ENCODE results near the gene AGAP1.

The AGAP1 gene

GRCh38 chr2:235640377-235640776, 146.5 kb downstream of the AGAP1 start:
- no peak for DNase-seq

- DNase-seq: no peak
Observed at GRCh38 chr2:235640926-235641723, 147.3 kb downstream of the AGAP1 start.

- DNase-seq: no peak
Observed at GRCh38 chr2:235641956-235642355, 148.1 kb downstream of the AGAP1 start.

GRCh38 chr2:235642446-235643098, 148.7 kb downstream of the AGAP1 start:
- DNase-seq: no peak

- DNase-seq: no peak
Observed at GRCh38 chr2:235643680-235644511, 150.1 kb downstream of the AGAP1 start.

GRCh38 chr2:235647264-235647663, 153.4 kb downstream of the AGAP1 start:
- DNase-seq: no peak

- DNase-seq: no peak
Observed at GRCh38 chr2:235647877-235648276, 154.0 kb downstream of the AGAP1 start.

- no peak for DNase-seq
Observed at GRCh38 chr2:235649418-235649817, 155.6 kb downstream of the AGAP1 start.

- no peak for DNase-seq
Observed at GRCh38 chr2:235651643-235652042, 157.8 kb downstream of the AGAP1 start.

- DNase-seq: no peak
Observed at GRCh38 chr2:235654103-235654813, 160.4 kb downstream of the AGAP1 start.

- no peak for DNase-seq
Observed at GRCh38 chr2:235658351-235659174, 164.7 kb downstream of the AGAP1 start.

GRCh38 chr2:235659767-235660322, 166.0 kb downstream of the AGAP1 start:
- DNase-seq: no peak

GRCh38 chr2:235660484-235661082, 166.7 kb downstream of the AGAP1 start:
- DNase-seq: no peak

- DNase-seq: no peak
Observed at GRCh38 chr2:235661167-235661937, 167.5 kb downstream of the AGAP1 start.

GRCh38 chr2:235661952-235662351, 168.1 kb downstream of the AGAP1 start:
- no peak for DNase-seq

GRCh38 chr2:235663875-235664274, 170.0 kb downstream of the AGAP1 start:
- DNase-seq: no peak

GRCh38 chr2:235665661-235666212, 171.9 kb downstream of the AGAP1 start:
- DNase-seq: no peak

- peak in 1 of 5 experiments; percentile 48 for DNase-seq
Observed at GRCh38 chr2:235666213-235666781, 172.5 kb downstream of the AGAP1 start.

GRCh38 chr2:235668782-235669181, 174.9 kb downstream of the AGAP1 start:
- no peak for DNase-seq

All from T-helper 2 cell (primary cell).